ENCODE results near the gene NIT1. TPM values are rescaled to one million over a fixed set of nuclear protein-coding genes. Genes with fewer than 3 reads are reported as not detected.
A peak's percentile ranks its signal among the peaks of the same experiment; 100 is the strongest.

NIT1 gene
- total and polyA plus RNA-seq, 9 of the 15 experiments (the other 6 are each of a cell fraction or from before 2014, with no cell fraction given): 18.4 to 76.0 (median 33.7) TPM

DNA sequence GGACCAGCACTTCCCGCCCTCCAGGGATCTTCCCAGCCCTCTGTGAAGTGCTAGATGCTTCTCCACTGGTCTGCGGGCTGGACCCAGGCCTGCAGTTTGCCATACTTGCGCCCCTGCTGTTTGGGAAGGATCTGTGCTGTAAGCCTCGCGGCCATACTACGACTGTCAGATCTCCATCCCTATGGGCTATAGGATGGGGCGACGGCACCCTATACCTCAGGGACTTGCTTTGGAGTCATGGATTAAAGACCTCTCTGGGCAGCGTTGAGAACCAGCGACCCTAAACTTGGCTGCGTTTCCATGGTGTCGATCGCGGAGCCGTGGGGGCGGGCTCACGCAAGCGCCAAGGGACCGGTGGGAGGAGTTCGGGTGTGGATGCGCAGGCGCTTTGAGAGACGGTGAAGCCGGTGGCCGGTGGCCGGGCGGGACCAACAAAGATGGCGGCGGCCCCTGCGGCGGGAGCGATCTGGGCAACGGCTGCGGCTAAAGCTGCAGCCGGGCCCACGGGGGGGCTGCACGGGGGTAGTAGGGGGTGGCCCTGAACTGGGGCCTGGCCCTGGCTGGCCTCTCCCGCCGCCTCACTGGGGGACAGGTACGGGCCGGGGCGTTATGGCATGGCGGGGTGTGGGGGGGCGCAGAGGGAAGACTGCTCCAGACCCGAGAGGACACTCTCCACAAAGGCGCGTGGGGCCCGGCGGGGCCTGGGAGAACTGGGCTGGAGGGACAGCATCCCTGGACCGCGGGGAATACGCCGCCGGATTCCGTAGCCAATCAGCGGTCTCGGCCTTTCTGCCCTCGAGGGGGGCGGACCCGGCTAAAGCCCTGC, 41.4 kb downstream of the NIT1 start, which contains the start of gene USP21 (continued):
- TF ChIP-seq, protein P1, sequence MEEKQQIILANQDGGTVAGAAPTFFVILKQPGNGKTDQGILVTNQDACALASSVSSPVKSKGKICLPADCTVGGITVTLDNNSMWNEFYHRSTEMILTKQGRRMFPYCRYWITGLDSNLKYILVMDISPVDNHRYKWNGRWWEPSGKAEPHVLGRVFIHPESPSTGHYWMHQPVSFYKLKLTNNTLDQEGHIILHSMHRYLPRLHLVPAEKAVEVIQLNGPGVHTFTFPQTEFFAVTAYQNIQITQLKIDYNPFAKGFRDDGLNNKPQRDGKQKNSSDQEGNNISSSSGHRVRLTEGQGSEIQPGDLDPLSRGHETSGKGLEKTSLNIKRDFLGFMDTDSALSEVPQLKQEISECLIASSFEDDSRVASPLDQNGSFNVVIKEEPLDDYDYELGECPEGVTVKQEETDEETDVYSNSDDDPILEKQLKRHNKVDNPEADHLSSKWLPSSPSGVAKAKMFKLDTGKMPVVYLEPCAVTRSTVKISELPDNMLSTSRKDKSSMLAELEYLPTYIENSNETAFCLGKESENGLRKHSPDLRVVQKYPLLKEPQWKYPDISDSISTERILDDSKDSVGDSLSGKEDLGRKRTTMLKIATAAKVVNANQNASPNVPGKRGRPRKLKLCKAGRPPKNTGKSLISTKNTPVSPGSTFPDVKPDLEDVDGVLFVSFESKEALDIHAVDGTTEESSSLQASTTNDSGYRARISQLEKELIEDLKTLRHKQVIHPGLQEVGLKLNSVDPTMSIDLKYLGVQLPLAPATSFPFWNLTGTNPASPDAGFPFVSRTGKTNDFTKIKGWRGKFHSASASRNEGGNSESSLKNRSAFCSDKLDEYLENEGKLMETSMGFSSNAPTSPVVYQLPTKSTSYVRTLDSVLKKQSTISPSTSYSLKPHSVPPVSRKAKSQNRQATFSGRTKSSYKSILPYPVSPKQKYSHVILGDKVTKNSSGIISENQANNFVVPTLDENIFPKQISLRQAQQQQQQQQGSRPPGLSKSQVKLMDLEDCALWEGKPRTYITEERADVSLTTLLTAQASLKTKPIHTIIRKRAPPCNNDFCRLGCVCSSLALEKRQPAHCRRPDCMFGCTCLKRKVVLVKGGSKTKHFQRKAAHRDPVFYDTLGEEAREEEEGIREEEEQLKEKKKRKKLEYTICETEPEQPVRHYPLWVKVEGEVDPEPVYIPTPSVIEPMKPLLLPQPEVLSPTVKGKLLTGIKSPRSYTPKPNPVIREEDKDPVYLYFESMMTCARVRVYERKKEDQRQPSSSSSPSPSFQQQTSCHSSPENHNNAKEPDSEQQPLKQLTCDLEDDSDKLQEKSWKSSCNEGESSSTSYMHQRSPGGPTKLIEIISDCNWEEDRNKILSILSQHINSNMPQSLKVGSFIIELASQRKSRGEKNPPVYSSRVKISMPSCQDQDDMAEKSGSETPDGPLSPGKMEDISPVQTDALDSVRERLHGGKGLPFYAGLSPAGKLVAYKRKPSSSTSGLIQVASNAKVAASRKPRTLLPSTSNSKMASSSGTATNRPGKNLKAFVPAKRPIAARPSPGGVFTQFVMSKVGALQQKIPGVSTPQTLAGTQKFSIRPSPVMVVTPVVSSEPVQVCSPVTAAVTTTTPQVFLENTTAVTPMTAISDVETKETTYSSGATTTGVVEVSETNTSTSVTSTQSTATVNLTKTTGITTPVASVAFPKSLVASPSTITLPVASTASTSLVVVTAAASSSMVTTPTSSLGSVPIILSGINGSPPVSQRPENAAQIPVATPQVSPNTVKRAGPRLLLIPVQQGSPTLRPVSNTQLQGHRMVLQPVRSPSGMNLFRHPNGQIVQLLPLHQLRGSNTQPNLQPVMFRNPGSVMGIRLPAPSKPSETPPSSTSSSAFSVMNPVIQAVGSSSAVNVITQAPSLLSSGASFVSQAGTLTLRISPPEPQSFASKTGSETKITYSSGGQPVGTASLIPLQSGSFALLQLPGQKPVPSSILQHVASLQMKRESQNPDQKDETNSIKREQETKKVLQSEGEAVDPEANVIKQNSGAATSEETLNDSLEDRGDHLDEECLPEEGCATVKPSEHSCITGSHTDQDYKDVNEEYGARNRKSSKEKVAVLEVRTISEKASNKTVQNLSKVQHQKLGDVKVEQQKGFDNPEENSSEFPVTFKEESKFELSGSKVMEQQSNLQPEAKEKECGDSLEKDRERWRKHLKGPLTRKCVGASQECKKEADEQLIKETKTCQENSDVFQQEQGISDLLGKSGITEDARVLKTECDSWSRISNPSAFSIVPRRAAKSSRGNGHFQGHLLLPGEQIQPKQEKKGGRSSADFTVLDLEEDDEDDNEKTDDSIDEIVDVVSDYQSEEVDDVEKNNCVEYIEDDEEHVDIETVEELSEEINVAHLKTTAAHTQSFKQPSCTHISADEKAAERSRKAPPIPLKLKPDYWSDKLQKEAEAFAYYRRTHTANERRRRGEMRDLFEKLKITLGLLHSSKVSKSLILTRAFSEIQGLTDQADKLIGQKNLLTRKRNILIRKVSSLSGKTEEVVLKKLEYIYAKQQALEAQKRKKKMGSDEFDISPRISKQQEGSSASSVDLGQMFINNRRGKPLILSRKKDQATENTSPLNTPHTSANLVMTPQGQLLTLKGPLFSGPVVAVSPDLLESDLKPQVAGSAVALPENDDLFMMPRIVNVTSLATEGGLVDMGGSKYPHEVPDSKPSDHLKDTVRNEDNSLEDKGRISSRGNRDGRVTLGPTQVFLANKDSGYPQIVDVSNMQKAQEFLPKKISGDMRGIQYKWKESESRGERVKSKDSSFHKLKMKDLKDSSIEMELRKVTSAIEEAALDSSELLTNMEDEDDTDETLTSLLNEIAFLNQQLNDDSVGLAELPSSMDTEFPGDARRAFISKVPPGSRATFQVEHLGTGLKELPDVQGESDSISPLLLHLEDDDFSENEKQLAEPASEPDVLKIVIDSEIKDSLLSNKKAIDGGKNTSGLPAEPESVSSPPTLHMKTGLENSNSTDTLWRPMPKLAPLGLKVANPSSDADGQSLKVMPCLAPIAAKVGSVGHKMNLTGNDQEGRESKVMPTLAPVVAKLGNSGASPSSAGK (IDR thresholded peaks at IDR 0.05): no peak
- TF ChIP-seq, protein P2, sequence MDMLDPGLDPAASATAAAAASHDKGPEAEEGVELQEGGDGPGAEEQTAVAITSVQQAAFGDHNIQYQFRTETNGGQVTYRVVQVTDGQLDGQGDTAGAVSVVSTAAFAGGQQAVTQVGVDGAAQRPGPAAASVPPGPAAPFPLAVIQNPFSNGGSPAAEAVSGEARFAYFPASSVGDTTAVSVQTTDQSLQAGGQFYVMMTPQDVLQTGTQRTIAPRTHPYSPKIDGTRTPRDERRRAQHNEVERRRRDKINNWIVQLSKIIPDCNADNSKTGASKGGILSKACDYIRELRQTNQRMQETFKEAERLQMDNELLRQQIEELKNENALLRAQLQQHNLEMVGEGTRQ (CRISPR knock-in tag; IDR thresholded peaks at IDR 0.05): no peak
- TF ChIP-seq NFIX (CRISPR knock-in tag; IDR thresholded peaks at IDR 0.05; ENCODE audit: low read depth) (no peak), TAL1 (IDR thresholded peaks at IDR 0.05) (no peak), RCOR1 (IDR thresholded peaks at IDR 0.05; ENCODE audit: borderline replicate concordance in 1 of 2, low read depth in 2 of 2, low read length in 2 of 2) (peak in 1 of 2 experiments; percentile 3; a peak in 1 of 4 replicates), KDM4B (IDR thresholded peaks at IDR 0.05; ENCODE audit: borderline replicate concordance in 2 of 2, low read depth in 1 of 2) (no peak), EGR1 (conservative IDR thresholded peaks at IDR 0.05) (peak; percentile 76), ZNF311 (CRISPR knock-in tag; IDR thresholded peaks at IDR 0.05) (no peak), SREBF1 (IDR thresholded peaks at IDR 0.05; ENCODE audit: borderline replicate concordance, low read depth, low read length) (no peak), MIER1 (IDR thresholded peaks at IDR 0.05; ENCODE audit: low read depth) (no peak)
- TF ChIP-seq, protein P3, sequence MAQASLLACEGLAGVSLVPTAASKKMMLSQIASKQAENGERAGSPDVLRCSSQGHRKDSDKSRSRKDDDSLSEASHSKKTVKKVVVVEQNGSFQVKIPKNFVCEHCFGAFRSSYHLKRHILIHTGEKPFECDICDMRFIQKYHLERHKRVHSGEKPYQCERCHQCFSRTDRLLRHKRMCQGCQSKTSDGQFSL (CRISPR knock-in tag; IDR thresholded peaks at IDR 0.05): peak; percentile 98
- TF ChIP-seq, protein P3 (tag; IDR thresholded peaks at IDR 0.05): peak in 1 of 2 experiments; percentile 96; a peak in 2 of 4 replicates
- TF ChIP-seq, protein P4, sequence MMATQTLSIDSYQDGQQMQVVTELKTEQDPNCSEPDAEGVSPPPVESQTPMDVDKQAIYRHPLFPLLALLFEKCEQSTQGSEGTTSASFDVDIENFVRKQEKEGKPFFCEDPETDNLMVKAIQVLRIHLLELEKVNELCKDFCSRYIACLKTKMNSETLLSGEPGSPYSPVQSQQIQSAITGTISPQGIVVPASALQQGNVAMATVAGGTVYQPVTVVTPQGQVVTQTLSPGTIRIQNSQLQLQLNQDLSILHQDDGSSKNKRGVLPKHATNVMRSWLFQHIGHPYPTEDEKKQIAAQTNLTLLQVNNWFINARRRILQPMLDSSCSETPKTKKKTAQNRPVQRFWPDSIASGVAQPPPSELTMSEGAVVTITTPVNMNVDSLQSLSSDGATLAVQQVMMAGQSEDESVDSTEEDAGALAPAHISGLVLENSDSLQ (IDR thresholded peaks at IDR 0.05): no peak

All from K562 (cell line).